Liver (tissue), 9 donors: ENCODE data around the gene CARD14. TPM values are rescaled to one million over a fixed set of nuclear protein-coding genes. Genes with fewer than 3 reads are reported as not detected.
"Not testable (repeated sequence)": the region's sequence is repeated elsewhere in the genome, so short reads cannot be mapped to it uniquely, and the experiment has no call there.

Source experiments
- DNase-seq: peaks from one replicate; pipeline ENCODE4 v3.0.0-alpha.2; 2017; ENCODE audit warnings: low spot score
- H3K27ac ChIP-seq, 2 donors: one replicate each; pipeline ENCODE4 v1.7.0; 2013; ENCODE audit warnings: inconsistent platforms in 2 of 2, low read length in 2 of 2, control low read depth in 1 of 2, low read depth in 1 of 2, mild to moderate bottlenecking in 1 of 2
- H3K27me3 ChIP-seq, 4 donors: one replicate each; pipeline versions ENCODE4 v1.6.1 to v1.7.0; 2013; ENCODE audit warnings: low read length in 3 of 4, inconsistent platforms in 1 of 4, mild to moderate bottlenecking in 1 of 4, moderate library complexity in 1 of 4; ENCODE audit not compliant: control insufficient read depth in 4 of 4, insufficient read depth in 4 of 4
- H3K36me3 ChIP-seq, 4 donors: one replicate each; pipeline versions ENCODE4 v1.6.1 to v1.7.0; 2013; ENCODE audit warnings: low read length in 3 of 4, mild to moderate bottlenecking in 3 of 4, low read depth in 1 of 4, moderate library complexity in 1 of 4; ENCODE audit not compliant: control insufficient read depth in 4 of 4, insufficient read depth in 3 of 4
- H3K4me1 ChIP-seq, 4 donors: one replicate each; pipeline versions ENCODE4 v1.6.1 to v1.7.0; 2013; ENCODE audit warnings: low read length in 3 of 4, mild to moderate bottlenecking in 3 of 4, moderate library complexity in 1 of 4; ENCODE audit not compliant: control insufficient read depth in 4 of 4, insufficient read depth in 4 of 4
- H3K4me3 ChIP-seq, 3 donors: one replicate each; pipeline versions ENCODE4 v1.6.1 to v1.7.0; 2013; ENCODE audit warnings: low read length in 3 of 3, control low read depth in 1 of 3, low read depth in 1 of 3, mild to moderate bottlenecking in 1 of 3
- H3K9ac ChIP-seq, 2 donors: one replicate each; pipeline ENCODE4 v1.7.0; 2013; ENCODE audit warnings: low read length in 2 of 2, mild to moderate bottlenecking in 2 of 2, moderate library complexity in 2 of 2, control low read depth in 1 of 2, low read depth in 1 of 2
- H3K9me3 ChIP-seq, 4 donors: one replicate each; pipeline versions ENCODE4 v1.6.1 to v1.7.0; 2013; ENCODE audit warnings: low read length in 3 of 4; ENCODE audit not compliant: control insufficient read depth in 4 of 4
- EGR1 ChIP-seq, 2 donors: IDR thresholded peaks; 2 replicates each; pipeline ENCODE4 v1.6.1; 2016 to 2018; ENCODE audit warnings: antibody characterized with exemption in 2 of 2, low read depth in 2 of 2
- GABPA ChIP-seq, 2 donors: IDR thresholded peaks in 1 of 2; conservative IDR thresholded peaks in 1 of 2; 2 replicates each; pipeline ENCODE4 v1.6.1; 2016; ENCODE audit warnings: antibody characterized with exemption in 2 of 2, mild to moderate bottlenecking in 1 of 2, moderate library complexity in 1 of 2
- HNF4A ChIP-seq, 2 donors: conservative IDR thresholded peaks; 2 replicates each; pipeline ENCODE4 v1.6.1; 2016; ENCODE audit warnings: antibody characterized with exemption in 2 of 2, mild to moderate bottlenecking in 2 of 2
- HNF4G ChIP-seq: IDR thresholded peaks from 2 replicates; pipeline ENCODE4 v1.6.1; 2016; ENCODE audit warnings: antibody characterized with exemption
- JUND ChIP-seq, 2 donors: IDR thresholded peaks; 2 replicates each; pipeline ENCODE4 v1.6.1; 2016; ENCODE audit warnings: antibody characterized with exemption in 2 of 2
- NR2F2 ChIP-seq: IDR thresholded peaks from 2 replicates; pipeline ENCODE4 v1.6.1; 2016; ENCODE audit warnings: antibody characterized with exemption
- RAD21 ChIP-seq, 2 donors: IDR thresholded peaks; 2 replicates each; pipeline ENCODE4 v1.6.1; 2016; ENCODE audit warnings: antibody characterized with exemption in 2 of 2, mild to moderate bottlenecking in 2 of 2
- RXRA ChIP-seq, 2 donors: IDR thresholded peaks; 2 replicates each; pipeline ENCODE4 v1.6.1; 2017 to 2018; ENCODE audit warnings: antibody characterized with exemption in 2 of 2, mild to moderate bottlenecking in 1 of 2
- SP1 ChIP-seq: IDR thresholded peaks from 2 replicates; pipeline ENCODE4 v1.6.1; 2018; ENCODE audit warnings: antibody characterized with exemption, mild to moderate bottlenecking
- TAF1 ChIP-seq: conservative IDR thresholded peaks from 2 replicates; pipeline ENCODE4 v1.6.1; 2016; ENCODE audit warnings: antibody characterized with exemption, mild to moderate bottlenecking
- YY1 ChIP-seq: IDR thresholded peaks from 2 replicates; pipeline ENCODE4 v1.6.1; 2016; ENCODE audit warnings: antibody characterized with exemption, mild to moderate bottlenecking
- WGBS: extraction: QIAGEN DNeasy Blood & Tissue Kit; methylation state at CpG from one replicate; pipeline ENCODE4 v1.1.7; 2013; 5-methylcytosine and 5-hydroxymethylcytosine counted together
- polyA plus RNA-seq, 2 donors: library from polyadenylated mRNA; stranded (reverse) in 1 of 2; unstranded in 1 of 2; fragments of 200-250 nt in 1 of 2; fragments of >200 nt in 1 of 2; fragmentation: Nextera tagmentation in 1 of 2; extraction: Ambion mirVana in 1 of 2; gene quantifications; one replicate each; pipeline versions ENCODE4 v1.2.1 to v1.2.3, GENCODE V29; 2013 to 2015
- total RNA-seq, 2 donors: library from RNA; depleted of rRNA; stranded (reverse); fragments of >200 nt; gene quantifications; one replicate each; pipeline ENCODE4 v1.2.3, GENCODE V29; 2014
- TF ChIP-seq, protein P1 (sequence below): fragments of 150-350 bp; IDR thresholded peaks from 2 replicates; pipeline ENCODE4 v1.5.1; 2017; ENCODE audit warnings: improper control_type of control experiment, low read depth, low read length; ENCODE audit not compliant: missing input control
- TF ChIP-seq, protein P2 (sequence below): IDR thresholded peaks from 2 replicates; pipeline ENCODE4 v1.6.1; 2016; ENCODE audit warnings: antibody characterized with exemption
- TF ChIP-seq, protein P3 (sequence below): IDR thresholded peaks from 2 replicates; pipeline ENCODE4 v1.6.1; 2016; ENCODE audit warnings: antibody characterized with exemption, mild to moderate bottlenecking
- TF ChIP-seq, protein P4 (sequence below): IDR thresholded peaks from 2 replicates; pipeline ENCODE4 v1.6.1; 2016; ENCODE audit warnings: antibody characterized with exemption
- donor health status: healthy.
- donor health status: healthy.
- donor health status: healthy.
- donor health status: healthy.
- donor health status: healthy.

Gene CARD14
- total and polyA plus RNA-seq, 4 donors, result 0.07 to 0.70 (median 0.29) TPM

DNA sequence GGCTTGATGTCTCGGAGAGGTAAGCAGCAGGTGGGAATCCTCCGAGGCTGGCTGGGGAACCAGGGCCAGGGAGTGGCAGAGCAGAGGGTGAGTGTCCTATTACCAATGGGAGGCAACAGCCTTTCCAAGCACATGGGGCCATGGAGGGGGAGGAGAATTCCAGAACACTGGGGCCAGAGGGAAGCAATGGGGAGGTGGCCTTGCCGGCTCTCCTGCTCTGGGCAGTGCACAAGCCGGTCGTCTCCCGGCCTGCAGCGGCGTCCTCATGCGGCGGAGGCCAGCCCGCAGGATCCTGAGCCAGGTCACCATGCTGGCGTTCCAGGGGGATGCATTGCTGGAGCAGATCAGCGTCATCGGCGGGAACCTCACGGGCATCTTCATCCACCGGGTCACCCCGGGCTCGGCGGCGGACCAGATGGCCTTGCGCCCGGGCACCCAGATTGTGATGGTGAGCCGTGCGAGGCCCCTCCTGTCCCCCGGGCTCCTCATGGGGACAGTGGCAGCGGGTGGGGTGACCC lies 28.4 kb downstream of the CARD14 start:
- 82% methylated on average over 27 of the region's 27 CpGs for WGBS
- no peak overlapping the region for H3K9ac ChIP-seq
- DNase-seq, result no peak

DNA sequence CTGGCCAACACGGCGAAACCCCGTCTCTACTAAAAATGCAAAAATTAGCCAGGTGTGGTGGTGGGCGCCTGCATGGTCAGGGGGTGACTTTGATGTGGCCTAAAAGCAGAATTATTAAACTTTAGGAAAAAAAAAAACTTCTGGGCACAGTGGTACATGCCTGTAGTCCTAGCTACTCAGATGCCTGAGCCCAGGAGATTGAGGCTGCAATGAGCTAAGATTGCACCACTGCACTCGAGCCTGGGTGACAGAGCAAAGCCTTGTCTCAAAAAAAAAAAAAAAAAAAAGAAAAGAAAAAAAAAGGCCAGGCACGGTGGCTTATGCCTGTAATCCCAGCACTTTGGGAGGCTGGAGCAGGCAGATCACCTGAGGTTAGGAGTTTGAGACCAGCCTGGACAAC lies 29.5 kb downstream of the CARD14 start:
- H3K4me3 ChIP-seq, DNase-seq, H3K27me3 ChIP-seq, H3K36me3 ChIP-seq, H3K27ac ChIP-seq, H3K4me1 ChIP-seq, H3K9me3 ChIP-seq, H3K9ac ChIP-seq: not testable (repeated sequence)
- 74% methylated on average over 6 of the region's 6 CpGs for WGBS

More for the DNA sequence above, 28.4 kb downstream of the CARD14 start:
- TF ChIP-seq JUND (IDR thresholded peaks at IDR 0.05), result no peak
- no peak for TF ChIP-seq NR2F2
- no peak for TF ChIP-seq YY1
- TF ChIP-seq, protein P1, sequence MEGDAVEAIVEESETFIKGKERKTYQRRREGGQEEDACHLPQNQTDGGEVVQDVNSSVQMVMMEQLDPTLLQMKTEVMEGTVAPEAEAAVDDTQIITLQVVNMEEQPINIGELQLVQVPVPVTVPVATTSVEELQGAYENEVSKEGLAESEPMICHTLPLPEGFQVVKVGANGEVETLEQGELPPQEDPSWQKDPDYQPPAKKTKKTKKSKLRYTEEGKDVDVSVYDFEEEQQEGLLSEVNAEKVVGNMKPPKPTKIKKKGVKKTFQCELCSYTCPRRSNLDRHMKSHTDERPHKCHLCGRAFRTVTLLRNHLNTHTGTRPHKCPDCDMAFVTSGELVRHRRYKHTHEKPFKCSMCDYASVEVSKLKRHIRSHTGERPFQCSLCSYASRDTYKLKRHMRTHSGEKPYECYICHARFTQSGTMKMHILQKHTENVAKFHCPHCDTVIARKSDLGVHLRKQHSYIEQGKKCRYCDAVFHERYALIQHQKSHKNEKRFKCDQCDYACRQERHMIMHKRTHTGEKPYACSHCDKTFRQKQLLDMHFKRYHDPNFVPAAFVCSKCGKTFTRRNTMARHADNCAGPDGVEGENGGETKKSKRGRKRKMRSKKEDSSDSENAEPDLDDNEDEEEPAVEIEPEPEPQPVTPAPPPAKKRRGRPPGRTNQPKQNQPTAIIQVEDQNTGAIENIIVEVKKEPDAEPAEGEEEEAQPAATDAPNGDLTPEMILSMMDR, result no peak
- TF ChIP-seq RXRA (IDR thresholded peaks at IDR 0.05), result no peak
- TF ChIP-seq GABPA (IDR thresholded peaks at IDR 0.05 in 1 of 2, conservative IDR thresholded peaks at IDR 0.05 in 1 of 2), result no peak
- TF ChIP-seq, protein P2, sequence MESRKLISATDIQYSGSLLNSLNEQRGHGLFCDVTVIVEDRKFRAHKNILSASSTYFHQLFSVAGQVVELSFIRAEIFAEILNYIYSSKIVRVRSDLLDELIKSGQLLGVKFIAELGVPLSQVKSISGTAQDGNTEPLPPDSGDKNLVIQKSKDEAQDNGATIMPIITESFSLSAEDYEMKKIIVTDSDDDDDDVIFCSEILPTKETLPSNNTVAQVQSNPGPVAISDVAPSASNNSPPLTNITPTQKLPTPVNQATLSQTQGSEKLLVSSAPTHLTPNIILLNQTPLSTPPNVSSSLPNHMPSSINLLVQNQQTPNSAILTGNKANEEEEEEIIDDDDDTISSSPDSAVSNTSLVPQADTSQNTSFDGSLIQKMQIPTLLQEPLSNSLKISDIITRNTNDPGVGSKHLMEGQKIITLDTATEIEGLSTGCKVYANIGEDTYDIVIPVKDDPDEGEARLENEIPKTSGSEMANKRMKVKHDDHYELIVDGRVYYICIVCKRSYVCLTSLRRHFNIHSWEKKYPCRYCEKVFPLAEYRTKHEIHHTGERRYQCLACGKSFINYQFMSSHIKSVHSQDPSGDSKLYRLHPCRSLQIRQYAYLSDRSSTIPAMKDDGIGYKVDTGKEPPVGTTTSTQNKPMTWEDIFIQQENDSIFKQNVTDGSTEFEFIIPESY, result no peak
- TF ChIP-seq, protein P3, sequence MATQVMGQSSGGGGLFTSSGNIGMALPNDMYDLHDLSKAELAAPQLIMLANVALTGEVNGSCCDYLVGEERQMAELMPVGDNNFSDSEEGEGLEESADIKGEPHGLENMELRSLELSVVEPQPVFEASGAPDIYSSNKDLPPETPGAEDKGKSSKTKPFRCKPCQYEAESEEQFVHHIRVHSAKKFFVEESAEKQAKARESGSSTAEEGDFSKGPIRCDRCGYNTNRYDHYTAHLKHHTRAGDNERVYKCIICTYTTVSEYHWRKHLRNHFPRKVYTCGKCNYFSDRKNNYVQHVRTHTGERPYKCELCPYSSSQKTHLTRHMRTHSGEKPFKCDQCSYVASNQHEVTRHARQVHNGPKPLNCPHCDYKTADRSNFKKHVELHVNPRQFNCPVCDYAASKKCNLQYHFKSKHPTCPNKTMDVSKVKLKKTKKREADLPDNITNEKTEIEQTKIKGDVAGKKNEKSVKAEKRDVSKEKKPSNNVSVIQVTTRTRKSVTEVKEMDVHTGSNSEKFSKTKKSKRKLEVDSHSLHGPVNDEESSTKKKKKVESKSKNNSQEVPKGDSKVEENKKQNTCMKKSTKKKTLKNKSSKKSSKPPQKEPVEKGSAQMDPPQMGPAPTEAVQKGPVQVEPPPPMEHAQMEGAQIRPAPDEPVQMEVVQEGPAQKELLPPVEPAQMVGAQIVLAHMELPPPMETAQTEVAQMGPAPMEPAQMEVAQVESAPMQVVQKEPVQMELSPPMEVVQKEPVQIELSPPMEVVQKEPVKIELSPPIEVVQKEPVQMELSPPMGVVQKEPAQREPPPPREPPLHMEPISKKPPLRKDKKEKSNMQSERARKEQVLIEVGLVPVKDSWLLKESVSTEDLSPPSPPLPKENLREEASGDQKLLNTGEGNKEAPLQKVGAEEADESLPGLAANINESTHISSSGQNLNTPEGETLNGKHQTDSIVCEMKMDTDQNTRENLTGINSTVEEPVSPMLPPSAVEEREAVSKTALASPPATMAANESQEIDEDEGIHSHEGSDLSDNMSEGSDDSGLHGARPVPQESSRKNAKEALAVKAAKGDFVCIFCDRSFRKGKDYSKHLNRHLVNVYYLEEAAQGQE, result no peak
- no peak for TF ChIP-seq TAF1
- TF ChIP-seq EGR1 (IDR thresholded peaks at IDR 0.05; ENCODE audit: low read depth in 2 of 2), result no peak
- no peak overlapping the region for H3K4me3 ChIP-seq
- H3K4me1 ChIP-seq, result peaks cover 0 to 7% (median 3%) of the 10 kb centered on the region in 4 donors
- no peaks in the 10 kb centered on the region for H3K36me3 ChIP-seq
- H3K9me3 ChIP-seq, result no peaks in the 10 kb centered on the region
- H3K27ac ChIP-seq, result no peak overlapping the region
- no peaks in the 10 kb centered on the region for H3K27me3 ChIP-seq

DNA sequence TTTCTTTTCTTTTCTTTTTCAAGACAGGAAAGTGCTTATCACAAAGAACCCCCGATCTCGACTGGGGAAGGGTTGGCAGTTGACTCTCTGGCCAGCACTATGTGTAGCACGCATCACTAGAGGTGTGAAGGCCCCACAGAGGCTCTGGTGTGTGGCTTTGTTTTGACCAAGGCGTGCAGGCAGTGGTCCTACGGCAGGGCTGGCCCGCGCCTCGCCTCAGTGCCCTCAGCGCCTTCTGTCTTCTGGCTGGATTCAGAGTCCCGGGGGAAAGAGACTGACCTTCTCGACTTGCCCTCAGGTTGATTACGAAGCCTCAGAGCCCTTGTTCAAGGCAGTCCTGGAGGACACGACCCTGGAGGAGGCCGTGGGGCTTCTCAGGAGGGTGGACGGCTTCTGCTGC lies 31.6 kb downstream of the CARD14 start:
- Histone ChIP-seq H3K36me3 (no peaks in the 10 kb centered on the region), H3K9me3 (no peaks in the 10 kb centered on the region), H3K27ac (no peak overlapping the region), H3K4me1 (no peaks in the 10 kb centered on the region), H3K4me3 (no peak overlapping the region), H3K9ac (no peak overlapping the region), H3K27me3 (no peaks in the 10 kb centered on the region)
- WGBS, result 91% methylated on average over 15 of the region's 15 CpGs
- no peak for DNase-seq
- TF ChIP-seq HNF4A (conservative IDR thresholded peaks at IDR 0.05) (no peak), TAF1 (no peak), HNF4G (no peak), RAD21 (IDR thresholded peaks at IDR 0.05) (no peak), YY1 (no peak), NR2F2 (no peak), SP1 (no peak), EGR1 (IDR thresholded peaks at IDR 0.05; ENCODE audit: low read depth in 2 of 2) (no peak)
- TF ChIP-seq, protein P2, result no peak
- TF ChIP-seq, protein P4, sequence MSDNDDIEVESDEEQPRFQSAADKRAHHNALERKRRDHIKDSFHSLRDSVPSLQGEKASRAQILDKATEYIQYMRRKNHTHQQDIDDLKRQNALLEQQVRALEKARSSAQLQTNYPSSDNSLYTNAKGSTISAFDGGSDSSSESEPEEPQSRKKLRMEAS, result no peak
- TF ChIP-seq, protein P1, result no peak
